Amygdala (tissue), 56 donors: Measurements from ENCODE around the gene CEMP1.

ENCODE experiments used
- DNase-seq, 56 donors: peaks; one replicate each; lab custom pipeline; 2025; lab: John Stamatoyannopoulos, UW

CEMP1 gene

DNA sequence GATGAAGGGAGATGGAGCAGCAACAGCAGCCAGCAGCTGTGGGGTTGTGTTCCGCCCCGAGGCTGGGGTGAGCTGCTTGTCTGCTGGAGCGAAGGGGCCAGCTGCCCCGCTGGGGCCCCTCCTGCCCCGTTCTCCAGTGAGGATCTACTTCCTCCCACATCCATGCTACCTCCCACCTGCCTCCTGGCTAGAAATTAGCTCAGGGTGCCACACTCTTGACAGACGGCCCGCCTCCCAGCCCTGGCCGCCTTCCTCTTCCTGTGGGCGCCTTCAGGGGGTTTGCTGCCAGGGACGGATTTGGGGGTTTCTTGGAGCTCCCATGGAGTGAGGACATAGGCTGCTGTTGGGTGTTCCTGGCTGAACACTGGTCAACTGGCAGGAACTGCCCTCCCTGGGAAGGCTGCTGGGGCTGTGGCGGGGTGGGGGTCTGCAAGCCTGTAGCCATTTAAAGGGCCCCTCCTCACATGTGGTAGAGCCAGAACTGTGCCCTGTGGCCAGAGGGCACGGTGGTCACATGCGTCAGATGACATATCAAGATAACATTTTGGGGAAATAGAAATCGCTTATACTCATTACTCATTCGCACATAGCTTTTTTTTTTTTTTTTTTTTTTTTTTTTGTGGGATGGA lies 43.2 kb downstream of the CEMP1 start:
- DNase-seq, result no peak

DNA sequence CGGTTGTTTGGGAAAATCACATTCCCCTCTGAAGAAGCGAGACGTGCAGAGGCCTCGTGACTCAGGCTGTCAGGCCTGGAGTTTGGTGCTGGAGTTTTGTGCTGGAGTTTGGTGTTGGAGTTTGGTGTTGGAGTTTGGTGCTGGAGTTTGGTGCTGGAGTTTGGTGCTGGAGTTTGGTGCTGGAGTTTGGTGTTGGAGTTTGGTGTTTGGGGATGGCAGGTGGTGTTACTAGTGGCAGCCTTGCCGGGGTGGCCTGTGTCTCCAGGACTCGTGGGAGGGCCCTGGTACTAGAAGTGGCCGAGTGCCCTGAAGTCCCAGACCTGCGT lies 43.7 kb downstream of the CEMP1 start:
- peak in 1 of 56 donors; percentile 65 for DNase-seq

DNA sequence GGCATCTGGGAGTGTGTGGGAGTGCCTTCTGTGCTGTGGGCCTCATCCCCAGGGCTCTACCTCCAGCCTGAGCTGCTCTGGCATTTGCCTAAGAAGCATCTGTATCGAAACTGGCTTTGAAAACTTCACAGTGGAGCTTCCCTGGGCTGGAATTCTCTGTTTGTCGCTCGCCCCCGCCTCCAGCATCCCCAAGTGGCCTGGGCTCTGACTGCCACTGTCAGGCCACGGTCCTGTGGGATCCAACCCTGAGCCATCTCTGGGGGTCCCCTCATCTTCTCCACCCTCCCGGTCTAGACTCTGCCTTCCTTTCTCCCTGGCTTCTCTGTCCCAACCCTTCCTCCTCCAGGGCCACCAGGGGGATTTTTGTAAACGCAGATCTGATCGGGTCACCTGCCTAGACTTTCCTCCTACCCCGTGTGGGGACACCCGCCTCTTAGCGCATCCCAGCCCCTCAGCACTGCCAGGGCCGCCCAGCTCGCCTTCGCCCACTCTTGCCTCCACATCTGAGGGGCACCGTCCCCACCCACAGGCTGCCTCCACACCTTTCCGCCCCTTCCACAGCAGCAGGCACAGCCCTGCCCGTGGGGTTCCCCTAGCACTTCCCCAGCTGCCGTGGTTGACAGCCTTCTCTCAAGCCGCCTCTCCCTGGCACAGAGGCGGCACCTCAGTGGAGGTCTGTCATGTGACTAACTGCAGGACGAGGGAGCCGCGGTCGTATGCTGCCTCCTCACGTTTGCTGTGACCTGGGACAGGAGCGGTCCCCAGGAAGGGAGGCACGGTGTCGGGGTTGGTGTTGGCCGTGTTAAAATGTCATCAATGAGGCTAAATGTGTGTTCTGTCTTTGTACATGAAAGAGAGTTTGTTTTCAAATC lies 44.3 kb downstream of the CEMP1 start:
- peak in 24 of 56 donors; percentile 13 to 65 (median 36) for DNase-seq

DNA sequence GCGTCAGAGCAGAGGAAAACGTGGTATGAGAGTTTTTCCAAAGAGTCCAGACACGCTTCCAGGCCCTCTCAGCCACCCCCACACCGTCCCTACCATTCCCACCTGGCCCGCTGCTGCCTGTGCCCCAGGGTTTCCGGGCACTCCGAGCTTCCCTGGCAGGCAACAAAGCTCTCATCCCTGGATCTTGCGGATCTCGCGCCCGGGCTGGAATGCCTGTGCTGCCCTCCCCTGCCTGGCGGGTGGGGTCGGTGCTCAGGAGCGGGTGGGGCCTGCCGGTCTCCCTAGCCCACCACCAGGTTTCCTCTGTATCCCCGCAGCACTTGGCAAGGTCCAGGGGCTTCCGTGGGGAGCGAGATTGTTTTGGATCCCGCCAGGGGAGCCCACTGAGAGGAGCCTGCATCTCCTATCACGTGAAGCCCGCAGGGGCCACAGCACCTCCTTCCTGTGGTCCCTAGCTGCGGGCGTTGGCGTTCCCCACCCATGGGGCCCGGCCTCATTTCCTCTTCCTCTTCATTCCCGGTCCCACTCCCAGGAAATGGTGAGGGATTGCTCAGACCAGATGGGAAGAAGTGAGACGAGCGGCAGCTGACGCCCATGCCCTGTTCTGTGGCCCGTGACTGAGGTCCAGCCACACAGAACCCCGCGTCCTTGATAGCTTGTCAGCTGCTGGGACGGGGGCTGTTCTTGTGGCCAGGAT lies 45.2 kb downstream of the CEMP1 start:
- DNase-seq, result no peak

DNA sequence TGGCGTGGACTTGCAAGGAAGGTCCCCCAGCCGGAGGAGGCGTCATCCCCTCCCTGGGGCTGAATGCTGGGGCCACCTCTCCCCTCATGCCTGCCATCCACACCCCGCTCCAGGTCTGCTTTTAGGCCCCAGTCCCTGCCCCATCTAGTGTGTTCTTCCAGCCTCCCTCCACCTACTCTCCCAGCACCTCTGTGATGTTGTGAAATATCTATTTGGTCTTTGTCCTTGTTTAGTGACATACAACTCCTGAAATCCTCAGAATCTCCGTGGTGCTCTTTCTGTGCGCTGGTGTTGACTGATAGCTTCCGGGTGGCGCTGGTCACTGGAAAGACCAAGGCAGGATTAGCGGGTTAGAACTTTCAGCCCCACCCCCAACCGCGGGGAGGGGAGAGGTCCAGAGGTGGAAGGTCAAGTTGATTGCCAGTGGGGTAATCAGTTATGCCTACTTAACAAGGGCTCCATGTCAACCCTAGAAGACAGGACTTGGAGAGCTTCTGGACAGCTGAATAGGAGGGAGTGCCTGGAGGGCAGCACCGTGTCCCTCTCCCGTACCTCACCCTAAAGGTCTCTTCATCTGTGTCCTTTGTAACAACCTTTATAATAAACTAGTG lies 46.2 kb downstream of the CEMP1 start:
- DNase-seq, result no peak

DNA sequence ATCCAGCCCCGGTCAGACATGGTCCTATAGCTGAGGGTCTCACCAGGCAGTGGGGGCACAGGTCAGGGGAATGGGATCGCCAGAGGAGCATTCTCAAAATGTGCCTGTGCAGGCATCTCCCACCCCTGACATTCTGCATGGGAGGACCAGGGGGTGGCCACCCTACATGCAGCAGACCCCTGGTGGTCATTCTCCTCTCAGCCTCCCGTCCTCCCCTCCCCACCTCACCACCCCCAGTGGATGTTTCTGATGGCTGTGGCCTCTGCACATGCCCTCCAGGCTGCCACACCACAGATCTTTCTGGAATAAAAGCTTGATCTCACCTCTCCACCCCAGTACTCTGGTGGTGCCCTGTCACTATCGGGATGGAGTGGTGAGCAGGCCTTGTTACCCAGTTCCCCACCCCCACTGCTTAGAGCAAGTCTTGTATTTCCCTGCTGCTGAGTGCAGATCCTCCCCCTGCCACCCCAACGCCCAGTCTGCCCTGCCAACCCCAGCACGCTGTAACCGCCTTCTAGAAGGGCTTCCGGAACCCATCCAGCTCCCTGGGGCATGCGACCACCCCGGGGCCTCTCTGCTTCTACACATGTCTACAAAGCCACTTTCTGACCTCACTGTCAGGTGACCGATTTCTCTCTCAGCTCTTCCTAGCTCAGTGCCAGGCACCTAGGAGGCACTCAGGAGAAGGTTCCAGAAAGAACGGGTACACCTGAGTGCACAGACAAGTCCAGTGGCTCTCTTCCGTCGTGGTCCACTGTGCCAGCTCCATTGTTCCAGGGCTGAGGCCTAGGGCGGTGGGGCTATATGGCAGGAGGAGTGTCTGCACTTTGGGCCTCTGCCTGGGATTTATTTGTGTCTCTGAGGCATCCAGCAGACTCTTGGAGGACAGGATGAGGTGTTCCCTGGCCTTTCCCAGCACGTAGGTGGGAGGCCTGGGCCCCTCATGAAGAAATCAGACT lies 47.0 kb downstream of the CEMP1 start:
- no peak for DNase-seq

DNA sequence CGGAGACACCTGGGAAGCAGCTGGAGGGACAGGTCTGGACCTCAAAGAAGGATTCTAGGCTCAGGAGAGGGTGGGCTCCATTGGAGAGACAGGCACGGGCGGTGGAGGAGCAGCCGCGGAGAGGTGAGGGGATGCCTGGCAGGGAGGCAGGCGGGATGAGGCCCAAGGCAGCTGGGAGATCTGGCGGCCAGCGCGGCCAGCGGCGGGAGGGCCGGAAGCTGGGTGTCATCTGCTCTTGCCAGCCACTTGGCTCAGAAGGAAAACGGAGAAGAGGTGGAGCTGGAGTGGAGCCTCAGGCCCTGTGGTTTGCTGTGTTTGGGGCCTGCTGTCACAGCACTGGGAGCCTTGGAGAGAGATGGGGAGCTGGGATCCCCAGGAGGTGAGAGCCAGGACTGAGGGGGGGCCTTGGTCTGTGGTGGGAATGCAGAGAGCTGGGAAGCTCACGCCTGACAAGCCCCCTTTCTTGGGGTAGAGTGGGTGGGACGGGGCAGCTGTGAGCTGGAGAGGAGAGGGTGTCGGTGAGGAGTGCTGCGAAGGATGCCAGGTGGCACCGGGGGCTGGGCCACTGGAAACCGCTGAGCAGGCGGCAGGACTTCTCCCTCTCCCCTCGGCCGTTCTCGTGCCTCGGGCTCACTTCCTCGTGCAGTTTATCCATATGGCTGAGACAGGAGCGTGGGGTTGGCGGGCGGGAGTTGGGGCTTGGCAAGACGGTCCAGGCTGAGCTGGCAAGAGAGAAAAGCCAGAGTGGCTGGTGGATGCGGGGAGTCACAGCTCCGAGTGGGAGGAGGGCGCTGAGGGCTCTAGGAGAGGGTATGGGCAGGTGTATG lies 48.3 kb downstream of the CEMP1 start:
- peak in 41 of 56 donors; percentile 22 to 77 (median 48) for DNase-seq

DNA sequence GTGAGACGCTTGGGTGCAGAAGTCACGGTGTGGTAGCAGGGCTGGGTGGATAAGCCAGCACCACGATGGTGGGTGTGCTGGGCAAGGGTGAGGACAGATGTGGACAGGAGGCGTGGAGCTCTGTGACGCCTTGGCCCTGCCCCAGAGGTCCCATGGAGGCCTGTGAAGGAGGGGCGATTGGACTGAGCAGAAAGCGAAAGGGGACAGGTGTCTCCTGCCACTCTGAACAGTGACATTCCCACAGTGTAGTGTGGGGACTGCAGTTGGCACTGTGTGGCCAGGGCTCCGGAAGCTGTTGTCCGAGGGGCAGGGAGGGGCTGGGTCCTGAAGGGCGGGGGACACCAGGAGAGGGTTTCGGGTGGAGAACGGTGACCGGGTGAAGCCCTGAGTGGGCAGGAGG lies 49.0 kb downstream of the CEMP1 start:
- DNase-seq, result no peak

DNA sequence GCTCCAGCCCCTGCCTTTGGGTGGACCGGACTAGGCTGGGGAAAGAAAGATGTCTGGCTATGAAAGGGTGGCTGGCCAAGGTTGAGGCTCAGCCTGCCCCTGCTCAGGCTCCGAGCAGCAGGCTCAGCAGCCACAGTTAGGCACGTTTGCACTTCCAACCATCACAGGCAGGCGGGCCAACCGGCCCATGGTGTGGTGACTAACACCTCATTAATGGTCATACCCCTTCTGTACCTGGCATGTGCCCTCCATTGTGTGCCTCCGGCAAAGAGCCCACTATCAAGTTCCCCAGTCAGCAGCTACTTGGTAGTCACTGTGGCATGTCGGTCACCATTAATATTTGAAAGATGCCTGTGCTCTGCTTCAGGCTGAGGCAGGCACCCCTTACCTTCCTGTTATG lies 49.5 kb downstream of the CEMP1 start:
- no peak for DNase-seq

DNA sequence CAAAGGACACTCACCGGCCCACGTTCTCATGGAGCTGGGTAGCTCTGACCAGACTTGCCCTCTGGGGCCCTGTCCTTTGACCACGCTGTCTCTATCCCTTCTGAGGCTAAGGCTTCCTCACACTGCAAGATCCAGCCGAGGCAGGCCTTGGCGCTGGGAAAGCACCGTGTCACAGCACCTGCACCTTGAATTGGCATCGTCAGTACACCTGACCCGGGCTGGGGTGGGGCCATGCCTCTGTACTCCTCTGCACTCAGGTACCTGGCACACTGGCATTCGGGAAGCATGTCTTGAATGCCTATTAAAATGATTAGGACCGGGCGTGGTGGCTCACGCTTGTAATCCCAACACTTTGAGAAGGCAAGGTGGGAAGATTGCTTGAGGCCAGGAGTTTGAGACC lies 50.3 kb downstream of the CEMP1 start:
- DNase-seq, result no peak
